HepG2 (cell line): ENCODE data around the gene CACNA1H. TPM values are rescaled to one million over a fixed set of nuclear protein-coding genes. Genes with fewer than 3 reads are reported as not detected.

Experiments used
- ATAC-seq: fragments of 200-7000 bp; cut with Tn5 transposase; 3 replicates; pipeline ENCODE4 v1.9.1; 2020; ENCODE audit warnings: mild to moderate bottlenecking, moderate library complexity
- BruUV-seq: library from RNA; stranded (reverse); fragments of 400-500 nt; replicated peaks from 2 replicates; lab custom pipeline; 2021; lab: Mats Ljungman, UMichigan
- CTCF ChIA-PET: fragments of 300-600 bp; formaldehyde crosslinking; extraction: SDS; loops from one replicate; lab custom pipeline; 2021; ENCODE audit warnings: low total read pairs, inconsistent platforms, low intra/inter-chr PET ratio; lab: Yijun Ruan, JAX
- POLR2A ChIA-PET: fragments of 350-600 bp; sonication (Branson Sonifier 250); formaldehyde crosslinking; loops from one replicate; lab custom pipeline; 2020; ENCODE audit warnings: antibody characterized with exemption, inconsistent platforms; lab: Yijun Ruan, JAX
- DNase-seq: peaks from one replicate; pipeline ENCODE4 v3.0.0-alpha.2; 2015; ENCODE audit warnings: low spot score
- FAIRE-seq: peaks from 3 replicates; lab custom pipeline; 2011; peaks lifted over from hg19 to GRCh38; lab: Jason Lieb, UNC
- H2AFZ ChIP-seq: one replicate; pipeline ENCODE4 v1.6.1; 2011; ENCODE audit warnings: low read length, inconsistent platforms
- H3K27ac ChIP-seq: fragments of 300-600 bp; 3 replicates; pipeline ENCODE4 v1.8.0; 2011; ENCODE audit warnings: mixed run types, mild to moderate bottlenecking, mixed read lengths, low read length, inconsistent platforms; ENCODE audit not compliant: insufficient read depth; ENCODE audit errors: extremely low read length
- H3K27me3 ChIP-seq, 2 experiments: fragments of 200-600 bp in 1 of 2; 2 replicates in 1 of 2; 3 replicates in 1 of 2; pipeline versions ENCODE4 v1.6.0 to v1.8.0; 2011; ENCODE audit warnings: low read length in 2 of 2, mild to moderate bottlenecking in 2 of 2, moderate library complexity in 2 of 2, inconsistent platforms in 1 of 2; ENCODE audit not compliant: insufficient read depth in 2 of 2, control insufficient read depth in 1 of 2
- H3K36me3 ChIP-seq, 2 experiments: fragments of 200-600 bp in 1 of 2; replicated peaks in 1 of 2; 2 replicates in 1 of 2; 3 replicates in 1 of 2; pipeline versions ENCODE4 v1.5.1 to v1.8.0; 2011; ENCODE audit warnings: low read length in 2 of 2, inconsistent platforms in 1 of 2; ENCODE audit not compliant: insufficient read depth in 2 of 2, control insufficient read depth in 1 of 2
- H3K4me1 ChIP-seq: 2 replicates; pipeline ENCODE4 v1.5.1; 2012; ENCODE audit warnings: low read length, inconsistent platforms; ENCODE audit not compliant: insufficient read depth
- H3K4me2 ChIP-seq: 2 replicates; pipeline ENCODE4 v1.6.0; 2011; ENCODE audit warnings: low read depth, low read length, inconsistent platforms
- H3K4me3 ChIP-seq, 3 experiments: fragments of 200-600 bp in 1 of 3; sonication (generic), shearing (Covaris generic) in 1 of 3; replicated peaks in 1 of 3; 2 replicates each; pipeline ENCODE4 v1.5.1; 2011 to 2016; ENCODE audit warnings: low read length in 3 of 3, inconsistent platforms in 2 of 3, low read depth in 2 of 3, mild to moderate bottlenecking in 2 of 3, control low read depth in 1 of 3, mixed read lengths in 1 of 3; ENCODE audit not compliant: insufficient read depth in 1 of 3
- H3K79me2 ChIP-seq: one replicate; pipeline ENCODE4 v1.6.1; 2011; ENCODE audit warnings: low read length, inconsistent platforms; ENCODE audit not compliant: insufficient read depth
- H3K9ac ChIP-seq: 2 replicates; pipeline ENCODE4 v1.6.0; 2011; ENCODE audit warnings: mild to moderate bottlenecking, low read depth, low read length, inconsistent platforms; ENCODE audit not compliant: insufficient read depth
- H3K9me3 ChIP-seq: 2 replicates; pipeline ENCODE4 v1.5.1; 2012; ENCODE audit warnings: mild to moderate bottlenecking, low read length
- H4K20me1 ChIP-seq: 2 replicates; pipeline ENCODE4 v1.6.0; 2011; ENCODE audit warnings: inconsistent platforms, mild to moderate bottlenecking, low read length, moderate library complexity; ENCODE audit not compliant: insufficient read depth
- CEBPB ChIP-seq: IDR thresholded peaks from 2 replicates; pipeline ENCODE4 v1.6.1; 2011; ENCODE audit warnings: low read depth, low read length, improper control_type of control experiment, borderline replicate concordance
- CENPX ChIP-seq: sonication (generic); formaldehyde crosslinking; IDR thresholded peaks from 2 replicates; pipeline ENCODE4 v1.9.0; 2021; ENCODE audit warnings: mild to moderate bottlenecking, missing genetic modification reagents, moderate library complexity
- CREM ChIP-seq, 2 experiments: sonication (generic) in 1 of 2; formaldehyde crosslinking in 1 of 2; IDR thresholded peaks; 2 replicates each; pipeline versions ENCODE4 v1.4.0 to v1.6.1; 2016 to 2020; ENCODE audit warnings: antibody characterized with exemption in 1 of 2, mild to moderate bottlenecking in 1 of 2, missing genetic modification reagents in 1 of 2
- HCFC1 ChIP-seq: fragments of 150-350 bp; IDR thresholded peaks from 2 replicates; pipeline ENCODE4 v1.6.1; 2014; ENCODE audit warnings: low read depth, low read length
- IKZF4 ChIP-seq: sonication (generic); formaldehyde crosslinking; IDR thresholded peaks from 2 replicates; pipeline ENCODE4 v1.5.1; 2020; ENCODE audit warnings: borderline replicate concordance, mild to moderate bottlenecking, low read depth, missing genetic modification reagents; ENCODE audit errors: not compliant biosample characterization
- MED13 ChIP-seq: sonication (generic); formaldehyde crosslinking; IDR thresholded peaks from 2 replicates; pipeline ENCODE4 v1.5.0; 2020; ENCODE audit warnings: missing genetic modification reagents
- NR2F6 ChIP-seq, 2 experiments: IDR thresholded peaks; 2 replicates each; pipeline ENCODE4 v1.6.1; 2016; ENCODE audit warnings: antibody characterized with exemption in 1 of 2, mild to moderate bottlenecking in 1 of 2
- ZMYM3 ChIP-seq: sonication (generic); formaldehyde crosslinking; IDR thresholded peaks from 2 replicates; pipeline ENCODE4 v1.5.1; 2020; ENCODE audit warnings: mild to moderate bottlenecking, missing genetic modification reagents
- ZNF768 ChIP-seq: sonication (generic); formaldehyde crosslinking; IDR thresholded peaks from 2 replicates; pipeline ENCODE4 v1.4.0; 2020; ENCODE audit warnings: missing genetic modification reagents
- ZZZ3 ChIP-seq: sonication (generic); formaldehyde crosslinking; IDR thresholded peaks from 2 replicates; pipeline ENCODE4 v1.4.0; 2020; ENCODE audit warnings: missing genetic modification reagents, mild to moderate bottlenecking, borderline replicate concordance
- WGBS: methylation state at CpG from one replicate; pipeline ENCODE4 v1.1.6; 2017; ENCODE audit warnings: low lambda C conversion rate; 5-methylcytosine and 5-hydroxymethylcytosine counted together
- in situ Hi-C: cut with HindIII; loops from 2 replicates; pipeline ENCODE4 v1.10.0; 2017; ENCODE audit warnings: low pct_unique_long_range_greater_than_20kb; ENCODE audit not compliant: extremely low pct_ligation_motif_present
- intact Hi-C: fragments of 100-400 bp; cut with micrococcal nuclease; formaldehyde crosslinking; loops from one replicate; pipeline ENCODE4 v1.10.0; 2022; ENCODE audit not compliant: unreplicated experiment
- polyA plus RNA-seq, 8 experiments: library from polyadenylated mRNA; depleted of rRNA in 3 of 8; stranded (reverse) in 7 of 8; unstranded in 1 of 8; fragments of >200 nt; fragmentation: Illumina TruSeq in 4 of 8; extraction: Trizol in 4 of 8; gene quantifications; 2 replicates each; pipeline versions ENCODE4 v1.2.1 to v1.2.3, GENCODE V29; 2011 to 2016; ENCODE audit warnings: low read depth in 4 of 8, missing spikeins in 1 of 8, mixed read lengths in 1 of 8; ENCODE audit not compliant: insufficient read depth in 1 of 8
- total RNA-seq, 5 experiments: library from RNA; depleted of rRNA; stranded (reverse); fragments of >200 nt; fragmentation: Illumina TruSeq; extraction: Trizol; gene quantifications; 2 replicates each; pipeline ENCODE4 v1.2.3, GENCODE V29; 2016; ENCODE audit warnings: low read depth in 1 of 5

The CACNA1H gene
- total and polyA plus RNA-seq, 2 of the 13 experiments (the other 11 are each of a cell fraction or from before 2014, with no cell fraction given), result 0.40 to 1.8 TPM

DNA sequence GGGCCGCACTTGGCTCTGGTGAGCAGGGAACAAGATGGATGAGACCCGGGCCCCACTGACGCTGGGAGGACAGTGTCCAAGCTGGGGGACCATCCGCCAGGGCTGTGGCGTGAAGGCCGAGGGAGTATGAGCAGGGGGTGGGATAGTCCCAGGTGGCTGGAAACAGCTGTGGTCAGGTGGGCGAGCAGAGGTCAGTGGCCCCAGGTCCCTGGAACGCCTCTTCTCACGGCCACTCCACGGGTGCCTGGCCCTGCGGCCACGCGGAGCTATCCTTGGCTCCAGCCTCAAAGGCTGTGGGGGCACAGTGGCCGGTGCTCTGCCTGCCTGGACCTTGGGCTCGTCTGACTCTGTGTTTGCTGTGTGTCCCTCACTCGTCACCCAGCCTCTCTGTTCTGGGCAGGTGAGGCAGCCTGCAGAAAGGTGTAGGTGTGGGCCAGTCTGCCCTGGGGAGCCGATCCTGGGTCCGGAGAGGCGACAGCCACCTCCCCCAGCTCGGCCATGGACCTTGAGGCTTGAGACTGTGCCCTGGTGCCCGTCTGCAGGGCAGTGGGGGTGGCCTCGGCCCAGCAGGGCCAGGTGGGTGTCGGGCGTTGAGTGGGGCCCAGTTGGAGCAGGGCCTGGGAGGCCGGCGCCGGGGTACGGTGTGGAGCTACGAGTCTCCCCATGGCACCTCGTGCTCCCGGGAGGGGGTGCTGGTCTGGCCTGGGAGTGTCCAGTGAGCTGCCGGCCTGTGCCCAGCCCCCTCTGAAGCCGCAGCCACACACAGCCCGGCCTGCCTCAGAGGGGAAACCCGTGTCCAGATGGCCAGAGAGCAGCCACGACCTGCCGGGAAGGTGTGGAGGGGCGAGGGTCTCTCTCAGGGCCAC, 10.0 kb downstream of the CACNA1H start:
- BruUV-seq, result no TSS peak
- Histone ChIP-seq H3K4me2 (no peak overlapping the region), H2AFZ (no peak overlapping the region), H3K4me3 (no peak overlapping the region), H3K9ac (no peak overlapping the region), H3K27ac (no peak overlapping the region)
- in situ Hi-C loops (no loop called here), intact Hi-C loops (no loop called here)
- no peak for DNase-seq
- ATAC-seq, result no peak
- ChIA-PET POLR2A (no interaction called here), CTCF (no interaction called here)
- 65% methylated on average over 16 of the region's 38 CpGs for WGBS
- TF ChIP-seq CEBPB (no peak), ZMYM3 (CRISPR knock-in tag) (0 out of 2 replicates have a peak, but pooled peaks have one; percentile 55), NR2F6 (IDR thresholded peaks at IDR 0.05) (no peak), NR2F6 (CRISPR knock-in tag; IDR thresholded peaks at IDR 0.05) (no peak), ZZZ3 (no peak), IKZF4 (CRISPR knock-in tag) (peak; percentile 12), MED13 (CRISPR knock-in tag) (no peak), HCFC1 (no peak), CENPX (no peak), ZNF768 (CRISPR knock-in tag) (peak; percentile 99), CREM (IDR thresholded peaks at IDR 0.05) (no peak), CREM (CRISPR knock-in tag; IDR thresholded peaks at IDR 0.05) (no peak)
- TF ChIP-seq, all 625 proteins: peak for 3
- Histone ChIP-seq H3K9me3 (no peaks in the 10 kb centered on the region), H3K4me1 (peaks cover 32% of the 10 kb centered on the region), H3K79me2 (no peaks in the 10 kb centered on the region), H3K36me3 (no peaks in the 10 kb centered on the region), H4K20me1 (no peaks in the 10 kb centered on the region), H3K27me3 (peaks cover 5 to 53% of the 10 kb centered on the region in 2 experiments)
- FAIRE-seq, result no peak
